HG02943 (cell line): ENCODE data around the gene PSMC3.
A peak's percentile ranks its signal among the peaks of the same experiment; 100 is the strongest.

Experiments
- ATAC-seq: cut with Tn5 transposase; IDR thresholded peaks from one replicate; pipeline ENCODE4 v1.9.1; 2021; ENCODE audit warnings: mild to moderate bottlenecking, low read depth, moderate library complexity; ENCODE audit not compliant: unreplicated experiment

PSMC3 gene

DNA sequence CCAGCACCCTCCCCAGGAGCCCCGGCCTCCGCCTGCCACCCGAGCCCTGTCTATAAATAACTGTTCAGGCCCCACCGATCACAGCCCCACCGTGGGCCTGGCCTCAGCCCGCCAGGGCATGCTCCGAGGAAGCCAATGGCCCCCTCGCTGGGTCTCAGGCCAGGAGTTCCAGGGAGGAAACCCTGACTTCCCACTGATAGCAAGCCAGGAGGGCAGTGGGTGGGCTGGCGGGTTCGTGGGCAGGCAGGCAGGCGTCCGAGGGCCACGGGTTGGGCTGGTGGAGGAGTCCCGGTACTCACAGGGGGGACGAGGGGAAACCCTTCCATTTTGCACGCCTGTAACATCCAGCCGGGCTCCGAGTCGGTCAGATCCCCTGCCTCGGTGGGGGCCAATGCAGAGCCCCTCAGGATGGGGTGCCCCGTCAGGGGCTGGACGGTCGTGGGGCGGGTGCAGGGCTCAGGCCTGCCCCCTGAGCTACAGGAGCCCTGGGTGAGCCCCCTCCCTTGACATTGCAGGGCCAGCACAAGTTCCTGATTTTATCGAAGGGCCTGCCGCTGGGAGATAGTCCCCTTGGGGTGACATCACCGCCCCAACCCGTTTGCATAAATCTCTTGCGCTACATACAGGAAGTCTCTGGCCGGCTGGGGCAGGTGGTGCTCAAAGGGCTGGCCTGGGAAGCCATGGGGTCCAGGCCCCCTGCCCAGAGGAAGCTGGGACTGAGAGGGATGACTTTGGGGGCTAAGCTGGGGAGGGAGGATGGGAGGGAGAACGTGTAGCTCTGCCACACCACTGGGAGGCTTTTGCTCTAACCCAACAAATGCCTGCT, 48.0 kb downstream of the PSMC3 start, which contains the start of gene SPI1:
SPI1 (minus strand) TSS at position 538 of the 826 bp plus-strand sequence; CDS start at position 344, 194 bp downstream.
- ATAC-seq: peak; percentile 86

DNA sequence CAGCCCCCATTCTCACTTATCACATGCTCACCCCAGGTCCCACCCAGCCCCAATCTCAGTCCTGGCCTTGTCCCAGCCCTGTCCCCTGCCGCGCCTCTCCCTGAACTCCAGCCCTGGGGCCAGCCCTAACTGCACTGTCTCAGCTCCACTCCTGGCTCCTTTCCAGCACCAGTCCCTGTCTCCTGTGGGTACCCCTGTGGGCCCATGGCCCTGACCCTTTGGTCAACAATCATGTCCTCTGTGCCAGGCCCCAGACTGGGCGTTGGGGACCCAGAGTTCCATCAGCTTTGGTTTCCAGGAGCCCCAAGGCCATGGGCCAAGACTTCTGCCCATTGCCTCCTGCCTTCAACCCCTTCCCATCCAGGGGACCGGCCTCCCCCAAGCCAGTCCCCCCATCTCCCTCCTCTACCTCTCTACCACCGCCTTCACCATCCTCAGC, 48.6 kb downstream of the PSMC3 start:
- ATAC-seq: no peak

DNA sequence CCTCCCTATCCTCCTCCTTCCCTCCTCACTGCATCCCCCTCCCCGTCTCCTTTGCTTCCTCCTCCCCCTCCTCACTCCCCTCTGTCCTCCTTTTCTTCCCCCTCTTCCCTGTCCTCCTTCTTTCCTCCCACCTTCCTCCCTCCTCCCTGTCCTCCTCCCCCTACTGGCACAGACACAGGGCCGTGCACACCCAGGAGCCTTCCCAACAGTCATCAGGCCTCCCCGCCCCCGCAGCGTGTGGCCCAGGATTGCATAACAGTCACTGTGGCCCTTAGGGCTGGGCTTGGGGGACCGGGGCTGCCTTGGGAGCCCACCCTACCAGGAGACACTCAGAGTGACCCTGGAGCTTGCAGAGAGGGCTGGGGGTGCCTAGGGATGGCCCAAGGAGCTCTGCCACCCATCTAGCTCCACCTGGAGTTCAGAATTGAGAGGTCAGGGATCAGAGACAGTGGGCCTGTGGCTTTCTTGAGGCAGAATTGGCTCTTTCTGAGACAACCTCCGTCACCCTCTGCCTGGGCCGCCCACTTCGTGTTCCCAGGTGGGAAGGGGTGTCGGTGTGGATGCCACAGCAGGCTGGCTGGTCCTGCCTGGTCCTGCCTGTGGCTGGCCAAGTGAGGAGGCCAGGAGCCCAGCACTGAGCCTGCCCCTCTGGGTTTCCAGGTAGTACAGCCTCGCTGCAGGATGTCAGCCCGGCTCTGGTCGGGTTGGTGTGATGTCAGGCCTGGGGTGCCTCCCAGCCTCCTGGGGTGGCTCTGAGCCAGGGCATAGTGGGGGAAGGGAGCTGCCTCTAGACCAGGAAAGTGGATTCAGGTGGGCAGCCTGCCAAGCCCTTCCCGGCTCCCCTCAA, 49.5 kb downstream of the PSMC3 start:
- no peak for ATAC-seq

DNA sequence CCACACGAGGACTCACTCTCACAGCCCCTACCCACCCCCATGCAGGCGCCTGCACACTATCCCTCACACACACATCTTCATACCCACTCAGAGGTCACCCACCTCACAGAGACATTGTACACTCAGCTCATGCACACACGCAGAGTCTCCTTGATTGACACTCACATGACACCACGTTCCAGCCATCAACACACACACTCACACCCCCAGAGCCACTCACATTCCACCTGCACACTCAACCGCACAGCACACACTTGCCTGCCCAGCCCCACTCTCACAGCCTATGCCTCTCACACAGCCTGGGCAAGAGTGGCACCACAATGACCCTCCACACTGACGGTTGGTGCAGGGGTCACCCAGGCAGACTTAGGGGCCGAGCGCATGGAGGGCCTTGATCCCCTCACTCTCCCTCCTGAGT, 50.1 kb downstream of the PSMC3 start:
- ATAC-seq: no peak

DNA sequence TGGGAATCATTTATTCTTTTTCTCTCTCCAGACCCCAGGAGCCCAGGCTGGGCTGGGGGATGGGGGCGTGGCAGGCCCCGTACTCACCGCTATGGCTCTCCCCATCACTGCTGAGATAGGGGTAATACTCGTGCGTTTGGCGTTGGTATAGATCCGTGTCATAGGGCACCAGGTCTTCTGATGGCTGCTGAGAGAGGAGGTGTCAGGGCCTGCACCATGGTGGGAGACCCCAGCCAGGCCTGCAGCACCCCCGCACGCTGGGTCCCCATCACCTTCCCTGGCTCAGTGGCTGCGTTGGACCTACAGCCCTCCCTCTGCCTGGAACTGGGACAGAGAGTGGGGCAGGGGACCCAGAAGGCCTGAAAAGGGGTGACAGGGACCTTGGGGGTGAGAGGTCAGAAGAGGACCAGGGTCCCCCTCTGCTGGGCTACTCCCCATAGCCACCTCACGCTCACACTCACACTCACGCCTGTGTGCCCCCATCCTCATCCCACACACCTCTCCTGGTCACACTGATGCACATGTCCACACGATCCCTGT, 50.6 kb downstream of the PSMC3 start:
- ATAC-seq: no peak

DNA sequence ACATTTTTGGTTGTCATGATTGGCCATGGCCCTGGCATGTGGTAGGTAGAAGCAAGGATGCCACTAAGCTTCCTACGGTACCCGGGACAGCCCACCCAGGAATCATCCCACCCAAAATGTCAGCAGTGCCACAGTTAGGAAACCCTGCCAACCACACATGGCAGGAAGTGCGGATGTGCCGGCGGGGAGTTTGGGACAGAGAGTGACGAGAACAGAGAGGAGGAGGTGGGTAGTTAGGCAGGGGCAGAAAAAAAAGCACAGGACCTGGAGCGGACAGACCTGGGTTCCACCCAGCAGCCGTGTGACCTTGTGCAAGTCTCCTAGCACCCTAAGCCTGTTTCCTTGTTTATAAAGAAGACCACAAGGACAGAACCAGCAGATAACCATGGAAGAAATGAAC, 51.2 kb downstream of the PSMC3 start:
- no peak for ATAC-seq

DNA sequence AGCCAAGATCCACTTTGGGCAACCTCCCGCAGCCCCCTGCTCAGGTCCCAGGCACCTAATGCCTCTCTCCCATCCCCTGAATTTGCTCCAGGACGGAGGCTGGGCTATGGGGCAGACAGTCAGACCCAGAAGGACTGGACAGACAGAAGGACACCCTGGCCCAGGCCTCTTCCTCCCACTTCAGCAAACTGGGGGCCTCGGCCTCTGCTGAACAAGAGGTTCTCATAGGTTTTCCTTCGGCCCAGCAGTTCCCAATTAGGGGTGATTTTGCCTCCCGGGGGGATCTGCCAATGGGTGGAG, 51.6 kb downstream of the PSMC3 start:
- no peak for ATAC-seq

DNA sequence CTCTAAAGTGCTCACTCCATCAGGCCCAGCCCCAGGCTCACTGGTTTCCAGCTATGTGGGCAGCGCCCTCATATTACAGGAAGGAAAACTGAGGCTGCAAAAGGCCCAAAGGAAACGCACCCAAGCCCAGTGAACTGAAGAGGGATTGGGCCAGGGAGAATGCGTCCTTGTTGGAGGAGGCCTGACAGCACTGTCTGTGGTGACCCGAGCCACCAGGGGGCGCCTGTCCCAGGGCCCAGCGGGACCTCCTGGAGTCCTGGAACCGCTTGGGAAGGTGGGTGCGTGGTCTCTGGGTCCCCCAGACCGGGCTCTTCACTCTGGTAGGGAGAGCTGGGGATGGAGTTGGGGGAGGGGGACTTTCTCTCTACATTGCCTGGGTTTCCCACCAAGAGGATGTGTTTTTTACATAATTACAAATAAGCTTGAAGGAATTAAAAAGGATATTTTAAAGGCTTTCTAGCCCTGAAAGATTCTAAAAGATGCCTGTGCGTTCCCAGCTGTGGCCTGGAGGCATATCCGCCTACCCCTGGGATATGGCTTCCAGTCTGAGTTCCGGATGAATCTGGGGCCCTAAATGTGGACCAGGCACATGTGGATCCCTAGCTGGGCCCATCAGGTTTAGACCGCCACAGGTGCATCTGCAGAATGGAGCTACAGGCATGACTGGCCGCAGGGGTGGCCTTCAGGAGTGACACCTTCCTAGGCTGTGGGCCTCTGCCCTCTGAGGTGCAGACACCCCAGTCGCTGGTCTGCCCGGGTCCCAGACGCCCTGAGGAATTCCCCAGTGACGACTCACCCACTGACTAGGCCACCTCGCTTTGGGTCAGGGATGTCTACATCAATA, 52.1 kb downstream of the PSMC3 start:
- no peak for ATAC-seq

DNA sequence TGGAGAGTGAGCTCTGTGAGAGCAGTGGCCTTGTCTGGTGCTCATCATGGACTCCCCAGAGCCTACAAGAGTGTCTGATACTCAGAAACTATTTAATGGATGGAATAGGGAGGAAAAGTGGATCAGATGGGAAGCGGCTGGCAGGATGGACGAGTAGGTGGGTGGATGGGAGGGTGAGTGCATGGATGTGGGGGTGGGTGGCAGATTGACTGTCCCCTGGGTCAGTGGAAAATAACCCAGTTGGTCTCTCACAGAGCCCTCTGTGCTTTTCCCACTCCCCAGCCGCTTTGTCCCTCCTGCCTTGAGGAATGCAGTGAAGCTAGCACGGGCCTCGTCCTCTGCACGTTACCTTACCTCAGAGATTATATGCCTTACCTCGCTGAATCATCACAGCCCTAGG, 53.8 kb downstream of the PSMC3 start:
- no peak for ATAC-seq

DNA sequence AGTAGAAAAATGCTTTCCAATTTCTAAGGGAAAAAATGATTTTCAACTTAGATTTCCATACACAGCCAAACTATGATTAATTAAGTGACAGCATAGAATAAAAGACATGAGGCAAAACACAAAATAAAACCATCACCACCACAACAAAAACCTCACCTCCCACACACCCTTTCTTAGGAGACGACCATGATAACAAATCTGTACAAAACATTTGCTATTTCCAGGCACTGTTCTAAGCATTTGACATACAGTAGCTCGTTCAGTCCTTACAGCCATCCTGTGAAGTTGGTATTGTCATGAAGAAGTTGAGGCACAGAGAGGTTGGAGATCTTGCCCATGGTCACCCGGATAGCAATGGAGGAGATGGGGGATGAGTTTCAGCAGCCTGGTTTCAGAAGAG, 56.6 kb downstream of the PSMC3 start:
- no peak for ATAC-seq
